Dedifferentiated amniotic fluid mesenchymal stem cell (primary cell): ENCODE measurements around the gene HLA-E.
A peak's percentile ranks its signal among the peaks of the same experiment; 100 is the strongest.
"Not testable (repeated sequence)": the region's sequence is repeated elsewhere in the genome, so short reads cannot be mapped to it uniquely, and the experiment has no call there.

ENCODE experiments used
- DNase-seq: peaks from one replicate; pipeline ENCODE4 v3.0.0-alpha.2; 2016; ENCODE audit errors: extremely low spot score

HLA-E gene

DNA sequence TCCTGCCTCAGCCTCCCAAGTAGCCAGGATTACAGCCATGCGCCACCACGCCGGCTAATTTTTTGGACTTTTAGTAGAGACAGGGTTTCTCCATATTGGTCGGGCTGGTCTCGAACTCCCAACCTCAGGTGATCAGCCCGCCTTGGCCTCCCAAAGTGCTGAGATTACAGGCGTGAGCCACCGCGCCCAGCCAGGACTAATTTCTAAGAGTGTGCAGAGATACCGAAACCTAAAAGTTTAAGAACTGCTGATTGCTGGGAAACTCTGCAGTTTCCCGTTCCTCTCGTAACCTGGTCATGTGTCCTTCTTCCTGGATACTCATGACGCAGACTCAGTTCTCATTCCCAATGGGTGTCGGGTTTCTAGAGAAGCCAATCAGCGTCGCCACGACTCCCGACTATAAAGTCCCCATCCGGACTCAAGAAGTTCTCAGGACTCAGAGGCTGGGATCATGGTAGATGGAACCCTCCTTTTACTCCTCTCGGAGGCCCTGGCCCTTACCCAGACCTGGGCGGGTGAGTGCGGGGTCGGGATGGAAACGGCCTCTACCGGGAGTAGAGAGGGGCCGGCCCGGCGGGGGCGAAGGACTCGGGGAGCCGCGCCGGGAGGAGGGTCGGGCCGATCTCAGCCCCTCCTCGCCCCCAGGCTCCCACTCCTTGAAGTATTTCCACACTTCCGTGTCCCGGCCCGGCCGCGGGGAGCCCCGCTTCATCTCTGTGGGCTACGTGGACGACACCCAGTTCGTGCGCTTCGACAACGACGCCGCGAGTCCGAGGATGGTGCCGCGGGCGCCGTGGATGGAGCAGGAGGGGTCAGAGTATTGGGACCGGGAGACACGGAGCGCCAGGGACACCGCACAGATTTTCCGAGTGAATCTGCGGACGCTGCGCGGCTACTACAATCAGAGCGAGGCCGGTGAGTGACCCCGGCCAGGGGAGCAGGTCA is at the start of gene HLA-E:
TSS of gene HLA-E (plus strand) at position 429 of the 945 bp plus-strand sequence. CDS start at position 452, 23 bp downstream.
- peak; percentile 100 for DNase-seq

DNA sequence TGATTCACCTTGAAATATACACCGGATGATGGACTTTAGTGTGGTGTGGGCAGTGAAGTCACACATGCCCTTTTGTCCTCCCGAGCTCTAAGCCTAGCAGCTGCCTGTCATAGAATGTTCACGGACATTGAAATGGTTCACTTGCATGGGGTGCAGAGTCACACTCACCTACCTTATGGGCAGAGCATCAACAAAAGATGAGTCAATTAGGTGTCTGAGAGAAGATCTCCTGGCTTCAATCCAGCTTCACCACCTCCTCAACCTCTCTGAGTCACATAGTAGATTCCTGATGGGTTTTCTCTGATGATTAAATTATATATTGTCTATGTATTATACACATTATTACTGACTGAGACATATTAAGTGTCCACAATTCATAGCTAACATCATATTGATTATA is 48.1 kb upstream of the HLA-E start:
- DNase-seq = no peak

GRCh38 chr6:30443657-30444450 is 45.5 kb upstream of the HLA-E start:
- DNase-seq = no peak

GRCh38 chr6:30444451-30444742 is 44.9 kb upstream of the HLA-E start:
- no peak for DNase-seq

DNA sequence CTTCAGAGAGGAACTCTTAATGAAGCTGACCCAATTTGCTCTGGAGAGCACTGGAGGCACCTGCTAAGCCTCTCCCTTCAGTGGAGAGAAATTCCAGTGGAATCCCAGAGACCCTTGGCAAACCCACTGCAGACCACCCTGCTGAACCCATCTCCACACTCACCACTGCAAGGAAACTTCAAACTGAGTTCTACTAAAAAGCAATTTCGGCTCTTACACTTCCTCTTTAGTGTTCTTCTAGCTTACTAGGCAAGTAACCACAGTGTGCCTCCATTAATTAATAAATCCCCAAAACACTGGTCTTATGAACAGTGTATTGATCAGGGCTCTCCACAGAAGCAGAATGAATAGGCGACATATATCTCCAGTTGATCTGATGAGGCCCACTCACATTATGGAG is 43.0 kb upstream of the HLA-E start:
- DNase-seq = no peak

DNA sequence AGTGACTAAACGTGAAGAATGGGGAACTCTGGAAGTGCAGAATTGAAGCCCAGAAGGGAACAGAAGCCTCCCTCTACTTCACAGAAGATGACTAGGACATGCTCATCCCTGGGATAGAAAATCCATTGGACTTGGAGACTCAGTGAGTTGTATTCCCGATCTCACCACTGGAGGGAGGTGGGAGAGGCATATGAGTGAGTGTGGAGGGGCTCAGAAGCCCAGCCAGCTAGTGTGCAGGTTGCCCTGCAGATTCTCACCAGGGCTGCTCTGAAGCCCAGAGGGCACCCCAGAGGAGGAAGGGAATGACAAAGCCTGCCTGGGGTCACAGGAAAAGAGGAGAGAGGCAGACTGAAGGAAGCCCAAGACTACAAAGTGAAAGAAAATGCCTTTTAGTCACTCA is 42.1 kb upstream of the HLA-E start:
- no peak for DNase-seq

DNA sequence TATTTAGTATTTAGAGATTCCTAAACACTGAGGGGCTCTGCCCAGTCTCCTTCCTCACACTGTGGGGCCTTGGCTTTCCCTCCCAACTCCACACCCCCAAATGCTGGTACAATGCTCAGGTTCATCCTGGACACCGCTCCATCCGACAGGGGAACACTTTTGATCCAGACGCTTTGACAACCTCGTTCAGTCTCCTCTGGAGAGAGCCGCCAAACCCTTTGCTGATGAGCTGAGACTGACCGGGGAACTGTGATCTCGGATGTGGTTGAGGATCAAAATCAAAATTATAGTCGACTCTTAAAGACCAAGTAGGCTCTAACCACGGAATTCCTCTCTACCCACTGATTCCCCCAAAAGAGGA is 38.8 kb upstream of the HLA-E start:
- no peak for DNase-seq

DNA sequence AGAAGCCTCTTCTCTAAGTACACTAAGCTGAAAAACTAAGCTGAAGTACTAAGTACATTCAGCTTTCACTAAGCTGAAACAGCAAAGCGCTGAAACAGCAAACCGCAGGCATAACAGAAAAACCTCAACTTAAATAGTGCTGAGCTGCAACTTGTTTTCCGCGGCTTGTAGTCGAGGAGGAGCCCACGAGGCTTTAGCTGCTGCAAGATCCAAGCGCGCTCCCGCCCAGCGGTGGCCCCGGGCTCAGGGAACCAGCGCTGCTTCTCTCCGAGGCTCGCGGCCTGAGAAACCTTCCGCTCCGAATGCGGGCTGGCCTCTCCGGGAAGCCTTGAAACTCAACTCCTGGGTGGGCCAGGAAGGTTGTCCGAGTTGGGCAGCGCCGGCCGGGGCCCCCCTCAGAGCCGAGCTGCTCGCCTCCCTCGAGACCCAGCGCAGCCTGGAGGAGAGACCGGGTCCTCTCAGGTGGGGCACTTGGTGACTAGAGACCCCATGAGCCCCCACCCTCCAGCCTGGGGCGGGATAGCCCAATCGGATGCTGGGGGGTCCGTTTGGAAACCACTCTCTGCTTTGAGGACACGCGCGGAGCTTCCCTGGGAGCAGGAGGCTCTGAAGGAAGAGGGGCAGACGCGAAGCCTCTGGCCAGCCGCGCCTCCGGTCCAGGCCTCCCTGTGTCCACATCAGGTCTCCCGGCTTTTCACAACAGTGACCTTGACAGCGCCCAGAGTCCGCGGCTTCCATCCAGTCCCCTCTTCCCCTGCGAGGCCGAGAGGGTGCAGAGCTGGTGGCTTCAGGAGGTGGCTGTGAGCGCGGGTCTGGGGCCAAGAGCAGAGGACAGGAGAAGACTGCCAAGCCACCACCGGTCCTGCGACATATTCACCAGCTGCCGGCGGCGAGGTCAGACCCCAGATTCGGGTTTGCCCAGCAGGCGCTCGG is 38.1 kb upstream of the HLA-E start:
- peak; percentile 35 for DNase-seq

DNA sequence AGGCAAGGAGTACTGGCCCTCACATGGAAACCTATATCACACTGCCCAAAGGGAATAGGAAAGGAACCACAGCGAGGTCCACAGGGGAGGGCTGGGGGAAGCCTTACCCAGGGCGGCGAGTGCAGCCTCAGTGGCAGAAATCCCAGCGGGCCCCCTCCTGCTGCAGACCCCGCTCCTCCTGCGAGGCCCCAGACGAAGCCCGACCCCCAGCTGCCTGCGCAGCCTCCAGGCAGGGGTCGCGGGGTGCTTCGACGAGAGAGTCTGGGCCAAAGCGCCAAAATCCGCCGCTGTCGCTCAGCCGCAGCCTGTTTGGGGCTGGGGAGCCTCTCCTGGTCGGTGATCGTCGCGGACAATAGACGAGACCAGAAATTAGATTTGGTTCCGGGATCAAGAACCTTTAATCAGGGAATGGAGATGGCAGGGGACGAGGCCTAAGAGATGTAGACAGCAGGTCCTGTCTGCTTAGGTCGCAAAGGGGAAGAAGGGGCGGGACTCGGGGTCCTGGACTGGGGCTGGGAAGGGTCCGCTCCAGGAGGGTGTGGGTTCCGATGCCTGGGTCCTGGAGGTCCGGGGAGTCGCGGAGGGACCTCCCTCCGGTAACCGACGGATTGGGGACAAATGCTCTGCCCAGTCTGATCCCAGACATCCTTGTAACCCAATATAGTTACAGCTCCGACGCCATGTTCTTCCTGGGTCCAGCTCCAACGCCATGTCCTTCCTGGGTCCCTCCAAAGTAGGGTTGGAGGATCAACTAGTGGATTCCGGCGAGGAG is 36.4 kb upstream of the HLA-E start:
- DNase-seq = no peak

GRCh38 chr6:30453508-30454116 is 35.7 kb upstream of the HLA-E start:
- DNase-seq = peak; percentile 69

- no peak for DNase-seq
Observed at GRCh38 chr6:30459145-30459544, 30.2 kb upstream of the HLA-E start.

DNA sequence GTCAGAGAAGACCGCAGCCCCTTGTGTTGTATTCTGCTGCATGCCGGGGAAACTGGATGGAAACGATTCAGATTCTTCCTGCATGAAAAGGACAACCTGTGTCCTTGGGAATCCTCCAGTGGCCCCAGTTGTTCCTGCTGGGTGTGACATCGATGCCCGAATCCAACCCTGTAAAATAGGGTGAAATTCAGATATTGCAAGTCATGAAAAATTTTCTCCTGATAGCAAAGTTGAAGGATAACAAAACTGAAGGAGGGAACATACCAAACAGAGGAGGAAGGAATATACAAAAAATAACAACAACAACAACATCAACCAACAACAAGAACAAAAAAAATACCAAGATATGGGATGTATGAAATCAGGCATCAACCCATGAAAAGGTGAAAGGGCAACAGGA is 28.3 kb upstream of the HLA-E start:
- no peak for DNase-seq

- DNase-seq = no peak
Observed at GRCh38 chr6:30462482-30462881, 26.8 kb upstream of the HLA-E start.

GRCh38 chr6:30463242-30463641 is 26.1 kb upstream of the HLA-E start:
- DNase-seq = no peak

DNA sequence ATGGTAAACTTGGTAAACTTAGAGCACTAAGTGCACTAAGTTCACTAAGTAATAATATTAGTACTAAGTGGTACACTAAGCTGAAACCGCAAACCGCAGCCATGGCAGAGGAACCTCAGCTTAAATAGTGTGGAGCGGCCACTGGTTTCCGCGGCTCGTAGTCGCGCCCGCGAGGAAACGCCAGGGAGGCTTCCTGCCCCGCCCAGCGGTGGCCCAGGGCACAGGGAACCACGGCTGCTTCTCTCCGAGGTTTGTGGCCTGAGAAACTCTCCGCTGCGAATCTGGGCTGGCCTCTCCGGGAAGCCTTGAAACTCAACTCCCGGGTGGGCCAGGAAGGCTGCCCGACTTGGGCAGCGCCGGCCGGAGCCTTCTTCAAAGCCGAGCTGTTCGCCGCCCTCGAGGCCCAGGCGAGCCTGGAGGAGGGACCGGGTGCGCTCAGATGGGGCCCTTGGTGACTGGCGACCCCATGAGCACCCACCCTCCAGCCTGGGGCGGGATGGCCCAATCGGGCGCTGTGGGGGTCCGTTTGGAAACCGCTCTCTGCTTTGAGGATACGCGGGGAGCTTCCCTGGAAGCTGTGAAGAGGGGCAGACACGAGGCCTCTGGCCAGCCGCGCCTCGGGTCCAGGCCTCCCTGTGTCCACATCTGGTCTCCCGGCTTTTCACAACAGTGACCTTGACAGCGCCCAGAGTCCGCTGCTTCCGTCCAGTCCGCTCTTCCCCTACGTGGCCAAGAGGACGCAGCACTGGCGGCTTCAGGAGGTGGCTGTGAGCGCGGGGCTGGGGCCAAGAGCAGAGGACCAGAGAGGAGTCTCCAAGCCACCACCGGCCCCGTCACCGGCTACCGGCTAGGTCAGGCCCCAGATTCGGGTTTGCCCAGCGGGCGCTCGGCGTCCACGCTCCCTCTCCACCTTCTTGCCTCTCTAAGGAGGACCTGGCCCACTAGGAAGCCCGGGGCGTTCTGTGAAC is 25.4 kb upstream of the HLA-E start:
- DNase-seq = no peak

DNA sequence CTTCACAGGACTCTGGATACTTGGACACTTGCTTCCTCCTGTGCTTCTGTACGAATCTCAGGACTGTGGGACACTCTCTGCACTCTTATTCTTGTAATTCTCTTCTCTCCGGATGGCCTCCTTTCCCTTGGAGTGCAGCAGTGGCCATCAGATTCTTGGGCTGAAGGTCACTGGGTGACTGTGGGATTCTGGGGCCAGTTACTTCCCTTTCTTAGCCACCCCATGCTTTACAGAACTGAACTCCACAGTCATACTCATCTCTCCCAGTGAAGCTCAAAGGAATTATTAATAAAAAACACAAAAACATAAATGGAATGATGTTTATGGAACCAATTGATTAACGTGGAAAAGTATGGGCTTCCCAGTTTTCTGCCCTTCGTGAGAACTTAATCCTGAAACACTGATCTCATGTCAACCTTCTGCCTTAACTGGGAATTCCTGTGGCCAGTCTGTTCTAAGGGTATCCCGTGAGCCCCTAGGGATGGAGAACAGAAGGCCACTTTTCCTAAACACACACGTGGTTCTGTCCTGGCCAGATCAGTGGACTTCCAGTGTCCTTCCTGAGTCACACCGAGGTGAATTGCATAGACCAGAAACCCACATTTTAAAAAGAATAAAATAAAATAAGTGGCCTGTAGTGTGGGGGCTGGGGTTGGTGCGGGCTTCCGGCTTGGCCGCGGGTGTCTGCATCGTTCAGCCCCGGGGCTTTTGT is 23.6 kb upstream of the HLA-E start:
- no peak for DNase-seq

GRCh38 chr6:30470968-30471367 is 18.3 kb upstream of the HLA-E start:
- DNase-seq = peak; percentile 62

GRCh38 chr6:30475116-30475515 is 14.2 kb upstream of the HLA-E start:
- DNase-seq = not testable (repeated sequence)
